SK-N-MC (cell line): ENCODE data around the gene PCDHA10.
"Not testable (repeated sequence)": the region's sequence is repeated elsewhere in the genome, so short reads cannot be mapped to it uniquely, and the experiment has no call there.

Experiments
- DNase-seq: peaks from one replicate; pipeline ENCODE4 v3.0.0-alpha.2; 2011; ENCODE audit warnings: low read depth, low spot score
- H3K27ac ChIP-seq: fragments of 200-600 bp; sonication (generic); 2 replicates; pipeline ENCODE4 v1.5.1; 2016; ENCODE audit warnings: mixed run types
- H3K36me3 ChIP-seq: fragments of 200-600 bp; sonication (generic); 2 replicates; pipeline ENCODE4 v1.6.1; 2017; ENCODE audit warnings: antibody characterized with exemption, low read length, mixed read lengths; ENCODE audit not compliant: insufficient read depth
- H3K4me3 ChIP-seq: fragments of 200-600 bp; sonication (generic); 2 replicates; pipeline ENCODE4 v1.5.1; 2016
- H3K9ac ChIP-seq: fragments of 200-600 bp; sonication (generic); 2 replicates; pipeline ENCODE4 v1.8.0; 2017; ENCODE audit warnings: mixed run types, mixed read lengths; ENCODE audit not compliant: insufficient read length
- H3K9me3 ChIP-seq: fragments of 200-600 bp; sonication (generic); 2 replicates; pipeline ENCODE4 v1.6.1; 2017; ENCODE audit warnings: low read depth, mild to moderate bottlenecking, antibody characterized with exemption, low read length, moderate library complexity, mixed read lengths
- EZH2 ChIP-seq: fragments of 200-600 bp; sonication (generic); IDR thresholded peaks from one replicate; pipeline ENCODE4 v1.6.1; 2017; ENCODE audit warnings: antibody characterized with exemption
- FOXP2 ChIP-seq: optimal IDR thresholded peaks from 2 replicates; pipeline ENCODE3; 2011; ENCODE audit warnings: mild to moderate bottlenecking, moderate library complexity; ENCODE audit not compliant: insufficient read depth; ENCODE audit errors: extremely low read length, control extremely low read depth
- POLR2AphosphoS5 ChIP-seq: IDR thresholded peaks from 2 replicates; pipeline ENCODE4 v1.6.1; 2012; ENCODE audit warnings: mild to moderate bottlenecking, low read depth, low read length, borderline replicate concordance

The PCDHA10 gene, protein sequence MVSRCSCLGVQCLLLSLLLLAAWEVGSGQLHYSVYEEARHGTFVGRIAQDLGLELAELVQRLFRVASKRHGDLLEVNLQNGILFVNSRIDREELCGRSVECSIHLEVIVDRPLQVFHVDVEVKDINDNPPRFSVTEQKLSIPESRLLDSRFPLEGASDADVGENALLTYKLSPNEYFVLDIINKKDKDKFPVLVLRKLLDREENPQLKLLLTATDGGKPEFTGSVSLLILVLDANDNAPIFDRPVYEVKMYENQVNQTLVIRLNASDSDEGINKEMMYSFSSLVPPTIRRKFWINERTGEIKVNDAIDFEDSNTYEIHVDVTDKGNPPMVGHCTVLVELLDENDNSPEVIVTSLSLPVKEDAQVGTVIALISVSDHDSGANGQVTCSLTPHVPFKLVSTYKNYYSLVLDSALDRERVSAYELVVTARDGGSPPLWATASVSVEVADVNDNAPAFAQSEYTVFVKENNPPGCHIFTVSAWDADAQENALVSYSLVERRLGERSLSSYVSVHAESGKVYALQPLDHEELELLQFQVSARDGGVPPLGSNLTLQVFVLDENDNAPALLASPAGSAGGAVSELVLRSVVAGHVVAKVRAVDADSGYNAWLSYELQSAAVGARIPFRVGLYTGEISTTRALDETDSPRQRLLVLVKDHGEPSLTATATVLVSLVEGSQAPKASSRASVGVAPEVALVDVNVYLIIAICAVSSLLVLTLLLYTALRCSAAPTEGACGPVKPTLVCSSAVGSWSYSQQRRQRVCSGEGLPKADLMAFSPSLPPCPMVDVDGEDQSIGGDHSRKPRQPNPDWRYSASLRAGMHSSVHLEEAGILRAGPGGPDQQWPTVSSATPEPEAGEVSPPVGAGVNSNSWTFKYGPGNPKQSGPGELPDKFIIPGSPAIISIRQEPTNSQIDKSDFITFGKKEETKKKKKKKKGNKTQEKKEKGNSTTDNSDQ

DNA sequence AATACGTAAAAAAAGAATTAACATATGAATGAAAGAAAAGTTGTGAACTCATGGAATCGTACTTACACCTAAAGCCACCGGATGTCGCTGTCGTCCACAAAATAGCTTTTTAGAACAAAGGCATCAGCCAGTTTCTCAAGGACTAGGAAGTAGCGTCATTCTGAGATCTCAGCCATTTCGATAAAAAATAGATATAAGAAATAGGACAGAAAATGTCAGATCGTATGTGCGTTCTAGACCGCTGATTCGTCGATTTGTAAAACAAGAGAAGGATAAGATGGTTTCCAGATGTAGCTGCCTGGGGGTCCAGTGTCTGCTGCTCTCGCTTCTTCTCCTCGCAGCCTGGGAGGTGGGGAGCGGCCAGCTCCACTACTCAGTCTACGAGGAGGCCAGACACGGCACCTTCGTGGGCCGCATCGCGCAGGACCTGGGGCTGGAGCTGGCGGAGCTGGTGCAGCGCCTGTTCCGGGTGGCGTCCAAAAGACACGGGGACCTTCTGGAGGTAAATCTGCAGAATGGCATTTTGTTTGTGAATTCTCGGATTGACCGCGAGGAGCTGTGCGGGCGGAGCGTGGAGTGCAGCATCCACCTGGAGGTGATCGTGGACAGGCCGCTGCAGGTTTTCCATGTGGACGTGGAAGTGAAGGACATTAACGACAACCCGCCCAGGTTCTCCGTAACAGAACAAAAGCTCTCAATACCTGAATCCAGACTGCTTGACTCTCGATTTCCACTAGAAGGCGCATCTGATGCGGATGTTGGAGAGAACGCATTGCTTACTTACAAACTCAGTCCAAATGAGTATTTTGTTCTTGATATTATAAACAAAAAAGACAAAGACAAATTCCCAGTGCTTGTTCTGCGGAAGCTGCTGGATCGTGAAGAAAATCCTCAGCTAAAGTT, at the start of gene PCDHA10:
Gene PCDHA10 (plus strand): TSS at position 126 of the 903 bp plus-strand sequence. CDS start 152 bp downstream, at position 278.
- H3K9ac ChIP-seq, result no peak within 1 kb of the TSS

DNA sequence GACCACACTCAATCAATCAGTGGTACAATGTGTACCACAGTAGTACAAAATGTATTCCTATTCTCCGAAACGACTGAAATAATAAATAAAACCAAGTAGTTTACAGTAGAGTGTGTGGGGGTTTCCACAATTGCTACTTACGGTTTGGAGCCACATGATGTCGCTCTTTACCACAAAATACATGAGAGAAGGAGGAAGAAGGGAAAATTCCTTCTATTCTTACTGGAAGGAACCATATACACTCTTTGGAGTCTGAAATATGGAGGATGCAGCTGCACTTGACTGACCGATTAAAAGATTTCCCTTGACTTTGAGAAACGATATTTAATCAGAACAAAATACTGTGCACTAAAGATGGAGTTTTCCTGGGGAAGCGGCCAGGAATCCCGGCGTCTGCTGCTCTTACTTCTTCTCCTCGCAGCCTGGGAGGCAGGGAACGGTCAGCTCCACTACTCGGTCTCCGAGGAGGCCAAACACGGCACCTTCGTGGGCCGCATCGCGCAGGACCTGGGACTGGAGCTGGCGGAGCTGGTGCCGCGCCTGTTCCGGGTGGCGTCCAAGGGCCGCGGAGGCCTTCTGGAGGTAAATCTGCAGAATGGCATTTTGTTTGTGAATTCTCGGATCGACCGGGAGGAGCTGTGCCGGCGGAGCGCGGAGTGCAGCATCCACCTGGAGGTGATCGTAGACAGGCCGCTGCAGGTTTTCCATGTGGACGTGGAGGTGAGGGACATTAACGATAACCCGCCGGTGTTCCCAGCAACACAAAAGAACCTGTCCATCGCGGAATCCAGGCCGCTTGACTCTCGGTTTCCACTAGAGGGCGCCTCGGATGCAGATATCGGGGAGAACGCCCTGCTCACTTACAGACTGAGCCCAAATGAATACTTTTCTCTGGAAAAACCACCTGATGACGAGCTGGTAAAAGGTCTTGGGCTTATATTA, 48.6 kb upstream of the PCDHA10 start, which contains the start of gene PCDHA4:
Gene PCDHA4 (plus strand): TSS at position 235 of the 942 bp plus-strand sequence.
- peak; percentile 51 for DNase-seq
- Histone ChIP-seq H3K9ac (peak within 1 kb of the TSS; percentile 88), H3K36me3 (no peaks in the 10 kb centered on the region), H3K4me3 (peak within 1 kb of the TSS; percentile 97), H3K27ac (no peak within 1 kb of the TSS), H3K9me3 (no peaks in the 10 kb centered on the region)
- TF ChIP-seq FOXP2, result no peak
- TF ChIP-seq POLR2AphosphoS5, result peak; percentile 46; the same call in 1 of the 2 replicates
- TF ChIP-seq EZH2, result no peak

More for the DNA sequence above, at the start of gene PCDHA10:
- Histone ChIP-seq H3K27ac (no peak within 1 kb of the TSS), H3K36me3 (no peaks in the 10 kb centered on the region), H3K4me3 (no peak within 1 kb of the TSS), H3K9me3 (no peaks in the 10 kb centered on the region)
- DNase-seq, result peak; percentile 56
- no peak for TF ChIP-seq EZH2
- TF ChIP-seq POLR2AphosphoS5, result no peak

DNA sequence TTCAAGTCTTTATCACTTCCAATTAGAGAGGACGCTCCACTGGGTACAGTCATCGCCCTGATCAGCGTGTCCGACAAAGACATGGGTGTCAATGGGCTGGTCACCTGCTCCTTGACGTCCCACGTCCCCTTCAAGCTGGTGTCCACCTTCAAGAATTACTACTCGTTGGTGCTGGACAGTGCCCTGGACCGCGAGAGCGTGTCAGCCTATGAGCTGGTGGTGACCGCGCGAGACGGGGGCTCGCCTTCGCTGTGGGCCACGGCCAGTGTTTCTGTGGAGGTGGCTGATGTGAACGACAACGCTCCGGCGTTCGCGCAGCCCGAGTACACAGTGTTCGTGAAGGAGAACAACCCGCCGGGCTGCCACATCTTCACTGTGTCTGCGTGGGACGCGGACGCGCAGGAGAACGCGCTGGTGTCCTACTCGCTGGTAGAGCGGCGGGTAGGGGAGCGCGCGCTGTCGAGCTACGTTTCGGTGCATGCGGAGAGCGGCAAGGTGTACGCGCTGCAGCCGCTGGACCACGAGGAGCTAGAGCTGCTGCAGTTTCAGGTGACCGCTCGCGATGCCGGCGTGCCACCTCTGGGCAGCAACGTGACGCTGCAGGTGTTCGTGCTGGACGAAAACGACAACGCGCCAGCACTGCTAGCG, 47.3 kb upstream of the PCDHA10 start:
- not testable (repeated sequence) for H3K9me3 ChIP-seq, H3K36me3 ChIP-seq, H3K4me3 ChIP-seq, H3K27ac ChIP-seq, DNase-seq, H3K9ac ChIP-seq

DNA sequence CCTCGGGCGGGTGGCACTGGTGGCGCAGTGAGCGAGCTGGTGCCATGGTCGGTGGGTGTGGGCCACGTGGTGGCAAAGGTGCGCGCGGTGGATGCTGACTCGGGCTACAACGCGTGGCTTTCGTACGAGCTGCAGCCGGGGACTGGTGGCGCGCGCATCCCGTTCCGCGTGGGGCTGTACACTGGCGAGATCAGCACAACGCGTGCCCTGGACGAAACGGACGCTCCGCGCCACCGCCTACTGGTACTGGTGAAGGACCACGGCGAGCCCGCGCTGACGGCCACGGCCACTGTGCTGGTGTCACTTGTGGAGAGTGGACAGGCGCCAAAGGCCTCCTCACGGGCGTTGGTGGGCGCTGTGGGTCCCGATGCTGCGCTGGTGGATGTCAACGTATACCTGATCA, 46.8 kb upstream of the PCDHA10 start:
- Histone ChIP-seq H3K9ac (no peak overlapping the region), H3K36me3 (no peaks in the 10 kb centered on the region), H3K4me3 (no peak overlapping the region), H3K9me3 (no peaks in the 10 kb centered on the region), H3K27ac (no peak overlapping the region)
- no peak for TF ChIP-seq POLR2AphosphoS5
- no peak for TF ChIP-seq EZH2
- no peak for TF ChIP-seq FOXP2
- no peak for DNase-seq

DNA sequence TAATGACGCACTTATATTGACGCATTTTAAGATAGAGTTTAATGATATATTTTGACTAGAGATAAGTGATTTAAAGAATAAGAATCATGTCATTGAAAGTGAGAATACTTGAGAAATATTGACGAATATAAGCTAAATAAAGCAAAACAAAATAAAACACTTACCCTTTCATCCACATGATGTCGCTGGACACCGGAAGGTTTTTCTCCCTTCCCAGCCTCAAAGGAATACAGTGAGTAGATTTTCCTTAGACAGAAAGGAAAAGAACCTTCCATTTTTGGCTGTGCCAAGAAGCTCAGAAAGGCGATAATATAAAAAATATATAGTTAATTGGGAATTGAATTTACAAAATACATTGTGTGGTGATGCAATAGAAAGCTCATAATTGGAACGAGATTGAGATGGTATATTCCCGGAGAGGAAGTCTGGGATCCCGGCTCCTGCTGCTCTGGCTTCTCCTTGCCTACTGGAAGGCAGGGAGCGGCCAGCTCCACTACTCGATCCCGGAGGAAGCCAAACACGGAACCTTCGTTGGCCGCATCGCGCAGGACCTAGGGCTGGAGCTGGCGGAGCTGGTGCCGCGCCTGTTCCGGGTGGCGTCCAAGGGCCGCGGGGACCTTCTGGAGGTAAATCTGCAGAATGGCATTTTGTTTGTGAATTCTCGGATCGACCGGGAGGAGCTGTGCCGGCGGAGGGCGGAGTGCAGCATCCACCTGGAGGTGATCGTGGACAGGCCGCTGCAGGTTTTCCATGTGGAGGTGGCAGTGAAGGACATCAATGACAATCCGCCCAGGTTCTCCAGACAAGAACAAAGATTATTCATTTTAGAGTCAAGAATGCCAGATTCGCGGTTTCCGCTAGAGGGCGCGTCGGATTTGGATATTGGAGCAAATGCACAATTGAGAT, 34.1 kb upstream of the PCDHA10 start, which contains the start of gene PCDHA5:
Gene PCDHA5 (plus strand): TSS at position 239 of the 906 bp plus-strand sequence.
- Histone ChIP-seq H3K36me3 (no peaks in the 10 kb centered on the region), H3K9ac (peak within 1 kb of the TSS; percentile 86), H3K9me3 (no peaks in the 10 kb centered on the region), H3K4me3 (peak within 1 kb of the TSS; percentile 87), H3K27ac (peak within 1 kb of the TSS; percentile 52; the same call in 1 of the 2 replicates)
- peak; percentile 58 for DNase-seq
- TF ChIP-seq POLR2AphosphoS5 (no peak), FOXP2 (no peak), EZH2 (no peak)

DNA sequence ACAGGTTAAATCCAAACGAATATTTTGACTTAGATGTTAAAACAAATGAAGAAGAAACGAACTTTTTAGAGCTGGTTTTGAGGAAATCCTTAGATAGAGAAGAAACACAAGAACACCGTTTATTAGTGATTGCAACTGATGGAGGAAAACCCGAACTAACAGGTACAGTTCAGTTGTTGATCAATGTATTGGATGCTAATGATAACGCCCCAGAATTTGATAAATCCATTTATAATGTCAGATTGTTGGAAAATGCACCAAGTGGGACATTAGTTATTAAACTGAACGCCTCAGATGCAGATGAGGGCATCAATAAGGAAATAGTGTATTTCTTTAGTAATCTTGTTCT, 33.4 kb upstream of the PCDHA10 start:
- Histone ChIP-seq H3K36me3 (no peaks in the 10 kb centered on the region), H3K9ac (peak overlapping the region; percentile 86), H3K9me3 (no peaks in the 10 kb centered on the region; the same call in 1 of the 2 replicates), H3K4me3 (peak overlapping the region; percentile 87), H3K27ac (no peak overlapping the region)
- no peak for TF ChIP-seq EZH2
- no peak for DNase-seq

DNA sequence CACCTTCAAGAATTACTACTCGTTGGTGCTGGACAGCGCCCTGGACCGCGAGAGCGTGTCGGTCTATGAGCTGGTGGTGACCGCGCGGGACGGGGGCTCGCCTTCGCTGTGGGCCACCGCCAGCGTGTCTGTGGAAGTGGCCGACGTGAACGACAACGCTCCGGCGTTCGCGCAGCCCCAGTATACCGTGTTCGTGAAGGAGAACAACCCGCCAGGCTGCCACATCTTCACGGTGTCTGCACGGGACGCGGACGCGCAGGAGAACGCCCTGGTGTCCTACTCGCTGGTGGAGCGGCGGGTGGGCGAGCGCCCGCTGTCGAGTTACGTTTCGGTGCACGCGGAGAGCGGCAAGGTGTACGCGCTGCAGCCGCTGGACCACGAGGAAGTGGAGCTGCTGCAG, 32.7 kb upstream of the PCDHA10 start:
- not testable (repeated sequence) for H3K9ac ChIP-seq, H3K9me3 ChIP-seq, H3K36me3 ChIP-seq, DNase-seq, H3K27ac ChIP-seq, H3K4me3 ChIP-seq
